NCI-H1436 treated with DMSO at 0.1 percent for 48 hours (cell line): ENCODE data around the gene ADGRE2.
"Not testable (repeated sequence)": the region's sequence is repeated elsewhere in the genome, so short reads cannot be mapped to it uniquely, and the experiment has no call there.

ENCODE experiments used
- DNase-seq: peaks from one replicate; lab custom pipeline; 2025; lab: John Stamatoyannopoulos, UW

The ADGRE2 gene

GRCh38 chr19:14779151-14779550 is 791 bp upstream of the ADGRE2 start:
- no peak for DNase-seq

GRCh38 chr19:14777645-14778044 is 715 bp downstream of the ADGRE2 start:
- not testable (repeated sequence) for DNase-seq

GRCh38 chr19:14775869-14776586 is 2.3 kb downstream of the ADGRE2 start:
- no peak for DNase-seq

- not testable (repeated sequence) for DNase-seq
Observed at GRCh38 chr19:14775326-14775725, 3.0 kb downstream of the ADGRE2 start.

- no peak for DNase-seq
Observed at GRCh38 chr19:14774373-14774772, 4.0 kb downstream of the ADGRE2 start.

- DNase-seq, result not testable (repeated sequence)
Observed at GRCh38 chr19:14773722-14774121, 4.6 kb downstream of the ADGRE2 start.

- DNase-seq, result no peak
Observed at GRCh38 chr19:14772995-14773394, 5.4 kb downstream of the ADGRE2 start.

- no peak for DNase-seq
Observed at GRCh38 chr19:14772467-14772866, 5.9 kb downstream of the ADGRE2 start.

GRCh38 chr19:14770944-14771839 is 7.2 kb downstream of the ADGRE2 start:
- DNase-seq, result no peak

GRCh38 chr19:14770136-14770535 is 8.2 kb downstream of the ADGRE2 start:
- no peak for DNase-seq

- DNase-seq, result no peak
Observed at GRCh38 chr19:14769201-14769600, 9.2 kb downstream of the ADGRE2 start.

GRCh38 chr19:14768001-14768400 is 10.4 kb downstream of the ADGRE2 start:
- DNase-seq, result no peak

GRCh38 chr19:14767466-14767971 is 10.8 kb downstream of the ADGRE2 start:
- no peak for DNase-seq

GRCh38 chr19:14765841-14766240 is 12.5 kb downstream of the ADGRE2 start:
- not testable (repeated sequence) for DNase-seq

- DNase-seq, result not testable (repeated sequence)
Observed at GRCh38 chr19:14765403-14765802, 13.0 kb downstream of the ADGRE2 start.

GRCh38 chr19:14764401-14764800 is 14.0 kb downstream of the ADGRE2 start:
- no peak for DNase-seq

- DNase-seq, result no peak
Observed at GRCh38 chr19:14763497-14764145, 14.7 kb downstream of the ADGRE2 start.

GRCh38 chr19:14762111-14762510 is 16.2 kb downstream of the ADGRE2 start:
- no peak for DNase-seq

GRCh38 chr19:14761607-14762006 is 16.8 kb downstream of the ADGRE2 start:
- DNase-seq, result no peak

GRCh38 chr19:14758816-14759215 is 19.5 kb downstream of the ADGRE2 start:
- peak; percentile 28 for DNase-seq

- no peak for DNase-seq
Observed at GRCh38 chr19:14748601-14749000, 29.8 kb downstream of the ADGRE2 start.

- no peak for DNase-seq
Observed at GRCh38 chr19:14746886-14747285, 31.5 kb downstream of the ADGRE2 start.
